ENCODE data around the gene MAP3K13. TPM values are rescaled to one million over a fixed set of nuclear protein-coding genes. Genes with fewer than 3 reads are reported as not detected.
A peak's percentile ranks its signal among the peaks of the same experiment; 100 is the strongest.

The MAP3K13 gene
- total RNA-seq, 6 experiments from 2014 or later = 20.9 to 28.4 (median 25.1) TPM

- Mint-ChIP-seq H3K4me3 (no peak overlapping the region), H3K27ac (no peak overlapping the region), H3K36me3 (ENCODE audit: low read depth) (peaks cover 16% of the 10 kb centered on the region; the same call in 1 of the 2 replicates), H3K27me3 (ENCODE audit: insufficient read depth) (no peaks in the 10 kb centered on the region), H3K9me3 (no peaks in the 10 kb centered on the region), H3K4me1 (ENCODE audit: low read depth) (no peaks in the 10 kb centered on the region)
- no peak for TF ChIP-seq CTCF (IDR thresholded peaks at IDR 0.05)
- no peak for DNase-seq
Observed at GRCh38 chr3:185486394-185486793, 123.5 kb downstream of the MAP3K13 start.

- peaks cover 19% of the 10 kb centered on the region; the same call in 1 of the 2 replicates for H3K36me3 Mint-ChIP-seq (ENCODE audit: low read depth)
- no peaks in the 10 kb centered on the region for H3K9me3 Mint-ChIP-seq
- TF ChIP-seq CTCF (IDR thresholded peaks at IDR 0.05) = no peak
- no peak overlapping the region for H3K27ac Mint-ChIP-seq
- no peaks in the 10 kb centered on the region for H3K4me1 Mint-ChIP-seq (ENCODE audit: low read depth)
- no peak overlapping the region for H3K4me3 Mint-ChIP-seq
- no peaks in the 10 kb centered on the region for H3K27me3 Mint-ChIP-seq (ENCODE audit: insufficient read depth)
- no peak for DNase-seq
Observed at GRCh38 chr3:185488465-185488864, 125.5 kb downstream of the MAP3K13 start.

- Mint-ChIP-seq H3K27ac (no peak overlapping the region), H3K9me3 (no peaks in the 10 kb centered on the region), H3K4me3 (no peak overlapping the region), H3K4me1 (ENCODE audit: low read depth) (no peaks in the 10 kb centered on the region), H3K36me3 (ENCODE audit: low read depth) (peaks cover 22% of the 10 kb centered on the region), H3K27me3 (ENCODE audit: insufficient read depth) (no peaks in the 10 kb centered on the region)
- DNase-seq = no peak
- no peak for TF ChIP-seq CTCF (IDR thresholded peaks at IDR 0.05)
Observed at GRCh38 chr3:185489462-185489861, 126.5 kb downstream of the MAP3K13 start.

GRCh38 chr3:185490241-185490640, 127.3 kb downstream of the MAP3K13 start:
- TF ChIP-seq CTCF (IDR thresholded peaks at IDR 0.05) = no peak
- Mint-ChIP-seq H3K9me3 (no peaks in the 10 kb centered on the region), H3K36me3 (ENCODE audit: low read depth) (peaks cover 25% of the 10 kb centered on the region), H3K4me1 (ENCODE audit: low read depth) (no peaks in the 10 kb centered on the region), H3K4me3 (no peak overlapping the region), H3K27ac (no peak overlapping the region), H3K27me3 (ENCODE audit: insufficient read depth) (no peaks in the 10 kb centered on the region; the same call in 1 of the 2 replicates)
- DNase-seq = no peak

GRCh38 chr3:185498503-185499396, 135.8 kb downstream of the MAP3K13 start, which contains the start of gene TMEM41A:
TSS of gene TMEM41A (minus strand) at chr3:185499035. CDS start at chr3:185498961, 74 bp downstream.
- Mint-ChIP-seq H3K27me3 (ENCODE audit: insufficient read depth) (peaks cover 12% of the 10 kb centered on the region), H3K4me1 (ENCODE audit: low read depth) (peaks cover 17% of the 10 kb centered on the region), H3K4me3 (peak within 1 kb of the TSS; percentile 97), H3K36me3 (ENCODE audit: low read depth) (peaks cover 7% of the 10 kb centered on the region; the same call in 1 of the 2 replicates), H3K27ac (peak within 1 kb of the TSS; percentile 91), H3K9me3 (no peaks in the 10 kb centered on the region)
- peak; percentile 13; the same call in 1 of the 2 replicates for TF ChIP-seq CTCF (IDR thresholded peaks at IDR 0.05)
- DNase-seq = peak; percentile 90
